ENCODE data around the gene ATP6V1B1.

ATP6V1B1 gene

GRCh38 chr2:70939839-70940580, 4.3 kb downstream of the ATP6V1B1 start:
- TF ChIP-seq CTCF (IDR thresholded peaks at IDR 0.05; ENCODE audit: insufficient read depth, low read length, missing control alignments), result no peak
- ChIA-PET CTCF (interaction anchor here (1.3 to 2.5 kb wide), 4 partner anchors 8 to 79 kb away, joined by 3 to 12 read pairs (median 6); no protein-coding TSS in a partner anchor), POLR2A (no interaction called here)
- no peak for DNase-seq (ENCODE audit: low read depth, low spot score)
- H3K4me3 ChIP-seq (ENCODE audit: low read depth, low read length), result no peak overlapping the region

GRCh38 chr2:70941186-70941585, 5.5 kb downstream of the ATP6V1B1 start:
- no peak for DNase-seq (ENCODE audit: low read depth, low spot score)
- no peak for TF ChIP-seq CTCF (IDR thresholded peaks at IDR 0.05; ENCODE audit: insufficient read depth, low read length, missing control alignments)
- CTCF ChIA-PET, result interaction anchor here (1.3 to 3.6 kb wide), 7 partner anchors 10 to 79 kb away, joined by 4 to 27 read pairs (median 8); no protein-coding TSS in a partner anchor
- H3K4me3 ChIP-seq (ENCODE audit: low read depth, low read length), result no peak overlapping the region
- POLR2A ChIA-PET, result no interaction called here

DNA sequence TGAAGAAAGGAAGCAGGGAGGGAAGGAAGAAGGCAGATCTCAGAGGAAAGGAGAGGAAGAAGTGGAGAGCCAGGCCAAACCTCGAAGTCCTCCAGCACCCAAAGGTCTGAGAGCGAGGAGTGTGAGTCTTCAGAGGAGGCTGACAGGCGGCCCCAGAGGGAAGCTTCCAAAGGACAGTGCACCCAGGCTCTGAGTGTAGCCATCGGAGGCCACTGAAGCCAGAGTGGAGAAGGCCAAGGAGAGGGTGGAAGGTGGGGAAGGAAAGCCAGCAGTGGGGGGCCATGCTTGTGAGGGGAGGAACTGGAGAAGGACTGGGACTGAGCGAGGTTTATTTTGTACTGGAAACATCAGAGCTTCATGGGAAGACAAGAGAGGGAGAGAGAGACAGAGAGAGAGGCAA, 6.0 kb downstream of the ATP6V1B1 start:
- H3K4me3 ChIP-seq (ENCODE audit: low read depth, low read length), result no peak overlapping the region
- no peak for DNase-seq (ENCODE audit: low read depth, low spot score)
- POLR2A ChIA-PET, result no interaction called here
- CTCF ChIA-PET, result interaction anchor here (0.6 to 3.6 kb wide), 8 partner anchors 10 to 80 kb away, joined by 3 to 27 read pairs (median 4); no protein-coding TSS in a partner anchor
- TF ChIP-seq CTCF (IDR thresholded peaks at IDR 0.05; ENCODE audit: insufficient read depth, low read length, missing control alignments), result no peak

DNA sequence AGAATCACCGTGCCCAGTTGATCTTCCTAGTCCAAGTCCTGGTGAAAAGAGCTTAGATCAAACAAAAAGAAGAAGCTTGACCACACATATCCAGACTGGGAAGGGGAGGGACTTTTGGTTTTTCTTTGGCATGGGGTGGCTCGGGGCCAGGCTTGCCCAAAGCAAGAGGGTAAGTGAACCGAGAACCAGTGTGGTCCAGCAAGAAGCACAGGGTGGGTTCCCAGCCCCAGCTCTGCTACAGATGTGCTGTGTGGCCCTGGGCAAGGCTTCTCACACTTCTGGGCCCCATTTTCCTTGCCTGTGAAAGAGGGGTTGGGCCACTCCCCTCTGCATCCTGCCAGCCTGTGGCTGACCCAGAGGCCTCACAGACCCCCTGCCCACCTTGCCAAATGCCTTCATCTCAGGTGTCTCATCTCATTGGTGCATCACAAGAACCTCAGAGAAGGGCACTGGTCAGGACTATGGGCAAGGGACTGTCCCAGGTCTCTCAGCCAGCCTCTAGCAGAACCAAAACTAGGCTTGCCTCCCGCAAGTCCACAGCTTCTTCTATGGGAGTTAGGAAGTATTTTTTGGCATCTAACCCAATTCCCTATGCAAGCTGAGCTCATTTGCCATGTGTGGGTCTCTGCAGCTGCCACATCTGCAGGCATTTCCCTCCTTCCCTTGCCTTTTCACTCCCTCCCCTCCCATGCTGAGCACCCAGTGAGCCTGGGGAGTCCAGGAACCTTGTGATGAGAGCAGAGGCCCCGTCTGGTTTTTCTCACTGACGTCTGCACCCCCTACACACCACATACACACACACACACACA, 6.9 kb downstream of the ATP6V1B1 start:
- CTCF ChIA-PET, result interaction anchor here (0.7 to 3.6 kb wide), 9 partner anchors 12 to 80 kb away, joined by 3 to 27 read pairs (median 4); no protein-coding TSS in a partner anchor

DNA sequence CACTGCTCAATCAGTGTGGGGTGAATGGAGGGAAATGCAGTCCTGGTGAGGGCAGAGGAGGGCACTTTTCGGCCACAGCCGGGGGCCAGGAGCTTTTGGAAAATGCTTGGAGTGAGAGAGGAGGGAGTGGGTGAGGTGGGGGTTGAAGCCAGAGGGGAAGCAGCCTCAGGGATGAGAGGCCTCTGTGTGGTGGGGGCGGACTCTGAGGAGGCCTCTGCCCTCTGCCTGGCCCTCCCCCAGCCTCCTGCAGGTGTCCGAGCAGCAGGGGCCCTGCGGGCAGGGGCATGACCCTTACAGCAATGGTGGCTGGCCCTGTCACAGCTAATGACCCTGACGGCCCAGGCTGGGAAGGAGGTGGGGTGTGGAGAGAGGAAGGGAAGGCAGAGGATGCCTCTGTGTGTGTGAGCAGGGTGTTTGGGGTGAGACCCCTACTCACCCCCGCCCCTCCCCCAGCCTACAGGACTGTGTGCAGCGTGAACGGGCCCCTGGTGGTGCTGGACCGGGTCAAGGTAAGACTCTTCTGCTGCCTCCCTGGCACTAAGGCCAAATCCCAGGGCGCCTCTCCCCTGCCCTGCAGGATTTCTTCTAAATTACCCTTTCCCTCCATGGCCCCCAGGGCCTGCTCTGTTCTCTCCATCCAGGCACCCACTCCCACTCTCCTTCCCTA, 7.6 kb downstream of the ATP6V1B1 start:
- CTCF ChIA-PET, result interaction anchor here (0.9 to 3.6 kb wide), 4 partner anchors 21 to 81 kb away, joined by 3 to 27 read pairs (median 11); no protein-coding TSS in a partner anchor
- POLR2A ChIA-PET, result no interaction called here

More for the DNA sequence above, 6.9 kb downstream of the ATP6V1B1 start:
- POLR2A ChIA-PET, result no interaction called here
- DNase-seq (ENCODE audit: low read depth, low spot score), result no peak
- no peak overlapping the region for H3K4me3 ChIP-seq (ENCODE audit: low read depth, low read length)
- TF ChIP-seq CTCF (IDR thresholded peaks at IDR 0.05; ENCODE audit: insufficient read depth, low read length, missing control alignments), result no peak

More for the DNA sequence above, 7.6 kb downstream of the ATP6V1B1 start:
- DNase-seq (ENCODE audit: low read depth, low spot score), result no peak
- no peak for TF ChIP-seq CTCF (IDR thresholded peaks at IDR 0.05; ENCODE audit: insufficient read depth, low read length, missing control alignments)
- H3K4me3 ChIP-seq (ENCODE audit: low read depth, low read length), result no peak overlapping the region

Data from AG04449 (cell line).